ENCODE measurements around the gene PAFAH1B2. TPM values are rescaled to one million over a fixed set of nuclear protein-coding genes. Genes with fewer than 3 reads are reported as not detected.

PAFAH1B2 gene
- total and polyA plus RNA-seq, 4 experiments from 2014 or later, result 16.4 to 64.2 (median 42.7) TPM

DNA sequence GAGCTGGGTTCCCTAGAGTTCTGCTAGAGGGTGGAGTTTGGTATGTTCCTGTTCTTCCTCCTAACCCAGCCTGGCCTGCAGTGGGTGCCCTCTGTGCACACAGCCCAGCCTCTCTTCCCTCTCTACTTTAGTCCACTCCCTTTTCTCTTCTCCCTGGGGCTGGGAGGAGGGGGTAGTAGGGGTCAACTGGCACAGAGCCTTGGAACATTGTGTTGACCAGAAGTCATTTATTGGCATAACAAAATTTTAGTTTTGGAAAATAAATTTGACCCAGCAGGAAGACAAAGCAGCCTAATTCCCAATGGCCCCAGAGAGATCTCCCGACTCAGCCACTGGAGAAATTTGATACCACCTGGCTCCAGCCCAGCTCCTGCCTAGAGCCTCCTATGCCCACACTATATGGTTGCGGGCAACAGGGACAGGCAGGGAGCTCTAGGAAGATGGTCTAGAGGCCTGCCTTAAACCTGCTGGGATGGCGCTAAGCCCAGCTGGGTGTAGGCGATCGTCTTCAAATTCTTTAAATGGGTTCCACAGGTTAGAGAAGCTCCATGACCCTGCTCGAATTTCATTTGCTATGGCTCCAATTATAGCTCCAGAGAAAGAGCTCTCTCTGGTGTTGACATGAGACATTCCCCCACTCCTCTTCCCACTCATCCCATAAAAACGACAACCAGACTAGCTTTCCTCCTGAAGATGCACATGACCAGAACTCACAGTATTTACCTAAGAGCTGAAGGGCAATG, 77.9 kb downstream of the PAFAH1B2 start:
- POLR2A ChIA-PET (ENCODE audit: partially characterized antibody), result interaction anchor here (3.9 kb wide), 1 partner anchor 9 kb away, joined by 26 read pairs; the partner anchor contains the start of gene PCSK7
- Mint-ChIP-seq H3K27ac (peak overlapping the region in 4 of 7 donors; percentile 18 to 65 (median 42)), H3K4me1 (peaks cover 6 to 18% (median 8%) of the 10 kb centered on the region in 4 donors), H3K27me3 (no peaks in the 10 kb centered on the region), H3K4me3 (no peak overlapping the region), H3K36me3 (peaks cover 74 to 93% of the 10 kb centered on the region in 2 donors), H3K9me3 (no peaks in the 10 kb centered on the region)
- no peak overlapping the region for H3K4me3 ChIP-seq (ENCODE audit: low read length in 2 of 2)
- CTCF ChIA-PET (ENCODE audit: partially characterized antibody), result interaction anchor here (0.7 to 1.5 kb wide), 4 partner anchors 9 to 68 kb away, joined by 3 to 7 read pairs (median 3); partner anchors contain the start of gene PCSK7
- intact Hi-C loops (cut with micrococcal nuclease), result no loop called here
- H3K36me3 ChIP-seq (ENCODE audit: insufficient read depth, low read length), result peaks cover 93% of the 10 kb centered on the region
- no peaks in the 10 kb centered on the region for H3K27me3 ChIP-seq (ENCODE audit: insufficient read depth, low read length)
- no peak overlapping the region for H3K27ac ChIP-seq (ENCODE audit: low read depth, low read length)
- no peaks in the 10 kb centered on the region for H3K9me3 ChIP-seq (ENCODE audit: control insufficient read depth in 1 of 2, low read length in 2 of 2)
- peaks cover 9% of the 10 kb centered on the region for H3K4me1 ChIP-seq (ENCODE audit: insufficient read depth, low read length)
- no peak for DNase-seq

DNA sequence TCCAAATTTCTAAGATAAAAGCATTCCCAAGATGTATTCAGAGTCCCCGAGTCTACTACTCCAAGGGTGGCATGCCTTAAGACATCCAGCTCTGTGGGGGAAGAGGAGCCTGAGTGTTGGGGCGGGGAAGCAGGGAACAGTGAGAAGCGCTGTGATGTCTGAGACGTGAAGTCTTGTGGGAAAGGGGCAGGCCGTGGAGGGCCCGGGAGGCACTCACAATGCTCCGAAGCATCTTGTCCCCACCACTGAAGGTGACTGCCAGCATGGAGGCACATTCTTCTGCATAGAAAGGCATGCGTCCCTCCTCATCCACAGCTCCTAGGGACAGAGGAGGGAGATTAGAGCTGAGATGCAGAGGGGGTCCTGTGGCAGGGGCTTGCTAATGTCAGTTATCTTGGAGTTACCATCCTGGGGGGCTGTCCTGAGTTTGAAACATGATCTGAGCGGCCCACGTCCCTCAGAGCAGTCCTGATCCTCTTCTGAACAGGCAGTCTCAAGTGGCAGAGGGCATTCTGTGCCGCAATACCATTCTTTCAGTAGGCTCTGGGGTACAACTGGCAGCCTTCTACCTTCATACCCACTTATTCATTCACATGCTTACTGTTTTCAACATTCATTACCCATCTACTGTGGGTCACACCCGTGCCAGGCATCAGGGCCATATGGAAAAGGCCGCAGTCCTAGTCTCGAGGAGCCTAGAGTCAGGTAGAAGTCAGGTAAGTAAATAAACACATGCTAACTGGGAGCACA, 79.1 kb downstream of the PAFAH1B2 start:
- CTCF ChIA-PET (ENCODE audit: partially characterized antibody), result interaction anchor here (1.0 kb wide), 1 partner anchor 387 kb away, joined by 3 read pairs; no protein-coding TSS in a partner anchor
- intact Hi-C loops (cut with micrococcal nuclease), result no loop called here
- no peaks in the 10 kb centered on the region for H3K9me3 Mint-ChIP-seq
- no peak overlapping the region for H3K4me3 ChIP-seq (ENCODE audit: low read length in 2 of 2)
- peaks cover 92% of the 10 kb centered on the region for H3K36me3 ChIP-seq (ENCODE audit: insufficient read depth, low read length)
- POLR2A ChIA-PET (ENCODE audit: partially characterized antibody), result no interaction called here
- H3K27me3 Mint-ChIP-seq, result no peaks in the 10 kb centered on the region
- H3K27ac Mint-ChIP-seq, result peak overlapping the region in 1 of 7 donors; percentile 36
- no peak overlapping the region for H3K4me3 Mint-ChIP-seq
- peaks cover 16% of the 10 kb centered on the region for H3K4me1 ChIP-seq (ENCODE audit: insufficient read depth, low read length)
- no peak overlapping the region for H3K27ac ChIP-seq (ENCODE audit: low read depth, low read length)
- no peaks in the 10 kb centered on the region for H3K27me3 ChIP-seq (ENCODE audit: insufficient read depth, low read length)
- DNase-seq, result no peak
- peaks cover 9 to 26% (median 14%) of the 10 kb centered on the region in 4 donors for H3K4me1 Mint-ChIP-seq
- H3K36me3 Mint-ChIP-seq, result peaks cover 73 to 91% of the 10 kb centered on the region in 2 donors
- H3K9me3 ChIP-seq (ENCODE audit: control insufficient read depth in 1 of 2, low read length in 2 of 2), result no peaks in the 10 kb centered on the region

DNA sequence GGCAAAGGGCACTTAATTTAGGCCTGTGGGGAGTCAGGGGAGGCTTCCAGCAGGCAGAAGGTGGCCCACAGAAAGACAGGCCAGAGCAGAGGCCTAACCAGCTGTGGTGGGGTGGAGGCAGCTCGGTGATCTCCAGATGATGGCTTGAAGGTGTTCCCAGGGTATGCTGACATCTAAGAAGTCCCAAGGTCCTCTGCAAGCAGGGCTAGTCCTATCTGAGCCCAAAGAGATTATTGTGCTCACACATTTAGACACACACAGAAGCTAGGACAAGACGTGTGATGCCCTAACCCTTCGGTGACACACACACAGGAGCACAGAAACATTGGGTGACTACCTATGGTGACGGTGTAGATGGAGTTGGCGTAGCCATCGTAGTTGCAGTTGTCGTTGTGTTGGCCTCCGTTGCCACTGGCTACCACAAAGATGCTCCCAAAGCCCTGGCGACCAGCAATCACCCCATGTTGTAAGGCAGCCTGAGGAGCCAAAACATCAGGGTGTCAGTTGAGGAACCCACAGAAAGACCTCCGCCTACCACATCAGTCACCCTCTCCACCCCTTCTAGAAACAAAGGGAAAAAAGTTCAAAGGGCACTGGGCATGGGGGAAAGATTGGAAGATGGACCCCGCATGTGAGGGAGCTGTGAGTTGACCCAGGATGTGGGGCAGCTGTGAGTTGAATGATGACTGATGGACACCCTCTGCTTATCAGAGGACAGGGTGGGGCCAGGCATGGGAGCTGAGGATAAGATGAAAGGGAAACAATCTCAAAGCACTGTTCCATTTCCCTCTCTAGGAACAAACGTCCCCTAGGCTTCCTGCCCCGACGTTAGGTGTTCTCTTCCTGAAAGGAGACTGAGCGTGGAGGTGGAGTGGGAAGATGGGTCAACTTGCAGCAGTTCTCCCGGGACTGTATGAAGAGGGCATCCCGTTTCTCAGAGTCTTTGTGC, 79.9 kb downstream of the PAFAH1B2 start:
- Histone ChIP-seq H3K36me3 (ENCODE audit: insufficient read depth, low read length) (peaks cover 91% of the 10 kb centered on the region), H3K4me3 (ENCODE audit: low read length in 2 of 2) (no peak overlapping the region), H3K27ac (ENCODE audit: low read depth, low read length) (no peak overlapping the region), H3K4me1 (ENCODE audit: insufficient read depth, low read length) (peaks cover 24% of the 10 kb centered on the region), H3K9me3 (ENCODE audit: control insufficient read depth in 1 of 2, low read length in 2 of 2) (no peaks in the 10 kb centered on the region), H3K27me3 (ENCODE audit: insufficient read depth, low read length) (no peaks in the 10 kb centered on the region)
- ChIA-PET POLR2A (ENCODE audit: partially characterized antibody) (interaction anchor here (1.0 to 4.1 kb wide), 2 partner anchors 45 to 104 kb away, joined by 5 to 24 read pairs; partner anchors contain the start of genes CEP164 and SIDT2), CTCF (ENCODE audit: partially characterized antibody) (interaction anchor here (1.0 to 4.2 kb wide), 4 partner anchors 9 to 491 kb away, joined by 3 to 30 read pairs (median 6); no protein-coding TSS in a partner anchor)
- Mint-ChIP-seq H3K9me3 (no peaks in the 10 kb centered on the region), H3K4me1 (peaks cover 14 to 35% (median 19%) of the 10 kb centered on the region in 4 donors), H3K27me3 (no peaks in the 10 kb centered on the region), H3K4me3 (peak overlapping the region in 1 of 8 donors; percentile 20), H3K27ac (peak overlapping the region in 3 of 7 donors; percentile 41 to 57 (median 42)), H3K36me3 (peaks cover 69 to 90% of the 10 kb centered on the region in 2 donors)
- intact Hi-C loops (cut with micrococcal nuclease), result no loop called here
- DNase-seq, result no peak

- DNase-seq, result no peak
- Mint-ChIP-seq H3K4me3 (no peak overlapping the region), H3K36me3 (peaks cover 65 to 89% of the 10 kb centered on the region in 2 donors), H3K4me1 (peaks cover 26 to 51% (median 32%) of the 10 kb centered on the region in 4 donors), H3K27ac (peak overlapping the region in 2 of 7 donors; percentile 15 to 29), H3K9me3 (no peaks in the 10 kb centered on the region), H3K27me3 (no peaks in the 10 kb centered on the region)
- Histone ChIP-seq H3K9me3 (ENCODE audit: control insufficient read depth in 1 of 2, low read length in 2 of 2) (no peaks in the 10 kb centered on the region), H3K4me1 (ENCODE audit: insufficient read depth, low read length) (peaks cover 39% of the 10 kb centered on the region), H3K4me3 (ENCODE audit: low read length in 2 of 2) (no peak overlapping the region), H3K27me3 (ENCODE audit: insufficient read depth, low read length) (no peaks in the 10 kb centered on the region), H3K27ac (ENCODE audit: low read depth, low read length) (no peak overlapping the region), H3K36me3 (ENCODE audit: insufficient read depth, low read length) (peaks cover 88% of the 10 kb centered on the region)
- intact Hi-C loops (cut with micrococcal nuclease), result loop anchor here (1.0 kb wide), 5 partner anchors 47 to 493 kb away; partner anchors contain the start of genes APOA5 and SIDT2
- ChIA-PET POLR2A (ENCODE audit: partially characterized antibody) (interaction anchor here (0.6 to 4.1 kb wide), 3 partner anchors 12 to 369 kb away, joined by 3 to 24 read pairs (median 8); partner anchors contain the start of gene SIDT2), CTCF (ENCODE audit: partially characterized antibody) (interaction anchor here (0.7 to 4.2 kb wide), 20 partner anchors 11 to 435 kb away, joined by 3 to 48 read pairs (median 8); partner anchors contain the start of genes APOA5, BACE1, CEP164 and SIDT2)
Observed at GRCh38 chr11:117225553-117226170, 81.6 kb downstream of the PAFAH1B2 start.

Other genes starting within 250 kb of the PAFAH1B2 start
- 10 to 100 TPM; 88.4 to 97.5 TPM for gene SIK3, start 45.9 kb upstream of the PAFAH1B2 start, total RNA-seq
- gene SIK3, start 45.9 kb upstream of the PAFAH1B2 start, polyA plus RNA-seq, result 10 to 100 TPM in 1 of 2 donors, 1 to 10 TPM in 1; 9.7 to 36.7 TPM
- 10 to 100 TPM; 60.2 to 67.3 TPM for gene SIDT2, start 34.5 kb downstream of the PAFAH1B2 start, total RNA-seq
- gene SIDT2, start 34.5 kb downstream of the PAFAH1B2 start, polyA plus RNA-seq, result 1 to 10 TPM; 2.1 to 4.1 TPM
- 10 to 100 TPM; 17.7 to 19.7 TPM for gene TAGLN, start 55.1 kb downstream of the PAFAH1B2 start, total RNA-seq
- gene TAGLN, start 55.1 kb downstream of the PAFAH1B2 start, polyA plus RNA-seq, result under 1 TPM; 0.15 to 0.36 TPM
- 100 to 1,000 TPM; 300 to 325 TPM for gene PCSK7, start 87.8 kb downstream of the PAFAH1B2 start, total RNA-seq
- 10 to 100 TPM; 33.3 to 84.2 TPM for gene PCSK7, start 87.8 kb downstream of the PAFAH1B2 start, polyA plus RNA-seq
- gene RNF214, start 88.4 kb downstream of the PAFAH1B2 start, total RNA-seq, result 10 to 100 TPM; 41.8 to 50.1 TPM
- gene RNF214, start 88.4 kb downstream of the PAFAH1B2 start, polyA plus RNA-seq, result 10 to 100 TPM; 20.7 to 45.0 TPM
- gene BACE1-AS, start 147.1 kb downstream of the PAFAH1B2 start, total RNA-seq, result 10 to 100 TPM; 15.3 to 15.7 TPM
- 1 to 10 TPM in 1 of 2 donors, not detected in 1; 3.8 TPM for gene BACE1-AS, start 147.1 kb downstream of the PAFAH1B2 start, polyA plus RNA-seq
- gene BACE1, start 172.0 kb downstream of the PAFAH1B2 start, total RNA-seq, result 1 to 10 TPM; 2.7 to 2.9 TPM
- gene BACE1, start 172.0 kb downstream of the PAFAH1B2 start, polyA plus RNA-seq, result 1 to 10 TPM in 1 of 2 donors, under 1 TPM in 1; 0.65 to 1.6 TPM
- 10 to 100 TPM; 40.8 to 42.5 TPM for gene CEP164, start 183.6 kb downstream of the PAFAH1B2 start, total RNA-seq
- 10 to 100 TPM; 12.7 to 25.6 TPM for gene CEP164, start 183.6 kb downstream of the PAFAH1B2 start, polyA plus RNA-seq